T-helper 9 cell (primary cell): ENCODE measurements around the gene DNAH2.

Experiments used
- DNase-seq: peaks from one replicate; pipeline ENCODE4 v3.0.0-alpha.2; 2020
- total RNA-seq, 2 donors: gene quantifications; one replicate each; lab custom pipeline; 2026; lab: John Stamatoyannopoulos, UW

Gene DNAH2
- total RNA-seq, result 0 reads per million in 2 donors

- DNase-seq, result no peak
These were observed at the start of gene DNAH2 for GRCh38 chr17:7716901-7717755. Gene DNAH2, plus strand, starts transcription at chr17:7717744. Its CDS starts 1,991 bp downstream, at chr17:7719735.

GRCh38 chr17:7668482-7668881 lies 49.1 kb upstream of the DNAH2 start:
- no peak for DNase-seq

GRCh38 chr17:7673239-7673638 lies 44.3 kb upstream of the DNAH2 start:
- DNase-seq, result no peak

GRCh38 chr17:7674934-7675333 lies 42.6 kb upstream of the DNAH2 start:
- DNase-seq, result no peak

- no peak for DNase-seq
These were observed 41.0 kb upstream of the DNAH2 start for GRCh38 chr17:7676533-7676932.

GRCh38 chr17:7677388-7678067 lies 40.0 kb upstream of the DNAH2 start:
- DNase-seq, result no peak

GRCh38 chr17:7684851-7685532 lies 32.6 kb upstream of the DNAH2 start:
- no peak for DNase-seq

GRCh38 chr17:7685533-7686221 lies 31.9 kb upstream of the DNAH2 start:
- peak; percentile 81 for DNase-seq

- DNase-seq, result peak; percentile 68
These were observed 31.1 kb upstream of the DNAH2 start for GRCh38 chr17:7686222-7687071.

- DNase-seq, result peak; percentile 78
These were observed 30.3 kb upstream of the DNAH2 start, which contains the start of gene TP53 for GRCh38 chr17:7687072-7687907. Gene TP53, minus strand, starts transcription at chr17:7687490. Its CDS starts 10,896 bp downstream, at chr17:7676594.

- peak; percentile 93 for DNase-seq
These were observed 29.4 kb upstream of the DNAH2 start, which contains the start of gene WRAP53 for GRCh38 chr17:7687908-7688807. Gene WRAP53, plus strand, starts transcription at chr17:7688477. Its CDS starts 172 bp downstream, at chr17:7688649.

- DNase-seq, result no peak
These were observed 28.7 kb upstream of the DNAH2 start for GRCh38 chr17:7688808-7689316.

GRCh38 chr17:7695586-7695985 lies 22.0 kb upstream of the DNAH2 start:
- DNase-seq, result no peak

GRCh38 chr17:7697828-7698588 lies 19.5 kb upstream of the DNAH2 start:
- no peak for DNase-seq

- DNase-seq, result no peak
These were observed 17.0 kb upstream of the DNAH2 start for GRCh38 chr17:7700510-7700909.

- no peak for DNase-seq
These were observed 15.9 kb upstream of the DNAH2 start for GRCh38 chr17:7701681-7702080.

- DNase-seq, result no peak
These were observed 14.8 kb upstream of the DNAH2 start for GRCh38 chr17:7702776-7703175.
